Panc1 (cell line): ENCODE results near the gene EVC.

ENCODE experiments used
- POLR2AphosphoS5 ChIP-seq: IDR thresholded peaks from 2 replicates; pipeline ENCODE4 v1.6.1; 2012; ENCODE audit warnings: mild to moderate bottlenecking, low read depth, low read length, moderate library complexity
- SIN3A ChIP-seq: IDR thresholded peaks from 2 replicates; pipeline ENCODE4 v1.6.1; 2012; ENCODE audit warnings: low read depth, mild to moderate bottlenecking, low read length, moderate library complexity, borderline replicate concordance; ENCODE audit not compliant: insufficient read depth
- TF ChIP-seq, protein P1 (sequence below): fragments of 450-650 bp; IDR thresholded peaks from 2 replicates; pipeline ENCODE4 v1.5.1; 2017; ENCODE audit warnings: mild to moderate bottlenecking

- TF ChIP-seq SIN3A = no peak
- TF ChIP-seq POLR2AphosphoS5 = no peak
- TF ChIP-seq, protein P1, sequence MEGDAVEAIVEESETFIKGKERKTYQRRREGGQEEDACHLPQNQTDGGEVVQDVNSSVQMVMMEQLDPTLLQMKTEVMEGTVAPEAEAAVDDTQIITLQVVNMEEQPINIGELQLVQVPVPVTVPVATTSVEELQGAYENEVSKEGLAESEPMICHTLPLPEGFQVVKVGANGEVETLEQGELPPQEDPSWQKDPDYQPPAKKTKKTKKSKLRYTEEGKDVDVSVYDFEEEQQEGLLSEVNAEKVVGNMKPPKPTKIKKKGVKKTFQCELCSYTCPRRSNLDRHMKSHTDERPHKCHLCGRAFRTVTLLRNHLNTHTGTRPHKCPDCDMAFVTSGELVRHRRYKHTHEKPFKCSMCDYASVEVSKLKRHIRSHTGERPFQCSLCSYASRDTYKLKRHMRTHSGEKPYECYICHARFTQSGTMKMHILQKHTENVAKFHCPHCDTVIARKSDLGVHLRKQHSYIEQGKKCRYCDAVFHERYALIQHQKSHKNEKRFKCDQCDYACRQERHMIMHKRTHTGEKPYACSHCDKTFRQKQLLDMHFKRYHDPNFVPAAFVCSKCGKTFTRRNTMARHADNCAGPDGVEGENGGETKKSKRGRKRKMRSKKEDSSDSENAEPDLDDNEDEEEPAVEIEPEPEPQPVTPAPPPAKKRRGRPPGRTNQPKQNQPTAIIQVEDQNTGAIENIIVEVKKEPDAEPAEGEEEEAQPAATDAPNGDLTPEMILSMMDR = no peak
Observed at GRCh38 chr4:5825321-5826041, 114.5 kb downstream of the EVC start.
